Spinal cord (tissue), 10 donors: ENCODE data around the gene FAM120AOS. TPM values are rescaled to one million over a fixed set of nuclear protein-coding genes. Genes with fewer than 3 reads are reported as not detected.

ENCODE experiments used
- DNase-seq, 6 donors: peaks; one replicate each; pipeline versions ENCODE4 v3.0.0 to v3.0.0-alpha.2; 2013 to 2015; ENCODE audit warnings: low spot score in 6 of 6, low read depth in 4 of 6
- H3K27ac ChIP-seq: one replicate; pipeline ENCODE4 v1.5.1; 2013; ENCODE audit warnings: low read depth, low read length, control low read depth
- H3K27me3 ChIP-seq: one replicate; pipeline ENCODE4 v1.6.1; 2013; ENCODE audit warnings: low read length; ENCODE audit not compliant: control insufficient read depth, insufficient read depth
- H3K36me3 ChIP-seq: one replicate; pipeline ENCODE4 v1.6.1; 2013; ENCODE audit warnings: low read length; ENCODE audit not compliant: control insufficient read depth, insufficient read depth
- H3K4me1 ChIP-seq: one replicate; pipeline ENCODE4 v1.6.1; 2013; ENCODE audit warnings: low read length; ENCODE audit not compliant: control insufficient read depth, insufficient read depth
- H3K4me3 ChIP-seq: one replicate; pipeline ENCODE4 v1.5.1; 2013; ENCODE audit warnings: low read depth, low read length, control low read depth
- H3K9me3 ChIP-seq: one replicate; pipeline ENCODE4 v1.6.1; 2013; ENCODE audit warnings: low read length; ENCODE audit not compliant: control insufficient read depth, insufficient read depth
- whole genome bisulfite sequencing: methylation state at CpG from one replicate; pipeline ENCODE4 v1.1.5; 2013; ENCODE audit warnings: missing lambda C conversion rate; ENCODE audit not compliant: insufficient coverage; 5-methylcytosine and 5-hydroxymethylcytosine counted together
- polyA plus RNA-seq, 2 donors: library from polyadenylated mRNA; unstranded; fragments of 120-200 nt; gene quantifications; one replicate each; pipeline ENCODE4 v1.2.1, GENCODE V29; 2013; ENCODE audit not compliant: insufficient read length in 2 of 2
- small RNA-seq: library from RNA; depleted of rRNA; stranded (forward); fragments of <200 nt; gene quantifications from one replicate; pipeline ENCODE3, GENCODE V24; 2014; ENCODE audit warnings: low replicate concordance
- total RNA-seq, 2 donors: library from RNA; depleted of rRNA in 1 of 2; stranded (reverse); fragments of 120-200 nt in 1 of 2; fragments of >200 nt in 1 of 2; gene quantifications; one replicate each; pipeline versions ENCODE4 v1.2.3 to v1.2.4, GENCODE V29; 2013 to 2014
- donor health status: healthy.

FAM120AOS gene
- total and polyA plus RNA-seq, 4 donors, result 32.9 to 54.0 (median 50.1) TPM

DNA sequence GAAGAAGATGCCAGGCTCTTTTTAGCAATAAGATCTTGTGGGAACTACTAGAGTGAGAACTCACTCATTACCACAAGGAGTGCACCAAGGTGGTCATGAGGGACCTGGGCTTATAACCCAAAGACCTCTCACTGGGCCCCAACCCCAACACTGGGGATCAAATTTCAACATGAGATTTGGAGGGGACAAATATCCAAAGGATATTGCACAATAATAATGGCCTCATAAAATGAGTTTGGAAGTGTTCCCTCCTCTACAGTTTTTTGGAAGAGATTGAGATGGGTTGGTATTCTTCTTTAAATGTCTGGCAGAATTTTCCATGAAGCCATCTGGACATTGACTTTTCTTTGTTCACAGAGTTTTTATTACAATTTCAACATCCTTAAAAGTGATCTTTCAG is 39.9 kb downstream of the FAM120AOS start:
- Histone ChIP-seq H3K9me3 (peaks cover 3% of the 10 kb centered on the region), H3K4me1 (no peaks in the 10 kb centered on the region), H3K4me3 (no peak overlapping the region), H3K27ac (no peak overlapping the region), H3K27me3 (no peaks in the 10 kb centered on the region), H3K36me3 (no peaks in the 10 kb centered on the region)
- DNase-seq, result no peak

DNA sequence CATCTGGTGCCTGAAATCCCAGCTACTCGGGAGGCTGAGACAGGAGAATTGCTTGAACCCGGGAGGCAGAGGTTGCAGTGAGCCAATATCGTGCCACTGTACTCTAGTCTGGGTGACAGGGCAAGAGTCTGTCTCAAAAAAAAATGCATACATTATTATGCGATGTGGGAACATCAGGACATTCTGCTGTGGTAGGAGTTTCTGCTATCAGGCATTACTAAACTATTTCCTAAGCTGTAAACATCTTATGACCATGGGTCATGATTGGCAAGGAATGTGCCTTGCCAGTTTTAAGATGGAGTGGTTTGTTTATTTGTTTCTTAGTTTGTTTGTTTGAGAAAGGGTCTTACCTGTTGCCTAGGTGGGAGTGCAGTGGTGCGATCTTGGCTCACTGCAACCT is 47.0 kb downstream of the FAM120AOS start:
- no peaks in the 10 kb centered on the region for H3K9me3 ChIP-seq
- no peaks in the 10 kb centered on the region for H3K36me3 ChIP-seq
- no CpG with 5 or more reads among the region's 5 CpGs for WGBS
- DNase-seq, result no peak
- H3K4me1 ChIP-seq, result no peaks in the 10 kb centered on the region
- H3K27me3 ChIP-seq, result no peaks in the 10 kb centered on the region
- no peak overlapping the region for H3K4me3 ChIP-seq
- no peak overlapping the region for H3K27ac ChIP-seq

DNA sequence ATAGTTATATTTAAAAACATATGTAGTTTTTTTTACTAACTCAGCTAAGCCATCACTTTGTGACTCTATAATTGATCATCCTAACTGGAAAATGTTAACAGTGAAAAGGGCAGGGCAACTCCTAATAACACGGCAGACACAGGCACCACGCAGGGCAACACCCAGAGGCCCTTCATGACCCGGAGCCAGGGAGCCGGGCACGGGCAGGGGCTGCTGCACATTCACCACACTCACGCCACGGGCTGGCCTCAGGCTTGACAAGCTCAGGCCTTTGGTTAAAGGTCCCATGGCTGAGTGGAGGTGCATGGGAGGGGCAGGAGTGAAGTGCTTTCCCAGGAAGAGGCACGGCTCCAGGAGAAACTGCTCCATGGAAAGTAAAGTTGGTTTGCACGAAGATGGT is 54.9 kb downstream of the FAM120AOS start:
- H3K27ac ChIP-seq, result no peak overlapping the region
- WGBS, result 85% methylated on average over 9 of the region's 9 CpGs
- no peak overlapping the region for H3K4me3 ChIP-seq
- DNase-seq, result no peak
- H3K27me3 ChIP-seq, result no peaks in the 10 kb centered on the region
- H3K36me3 ChIP-seq, result no peaks in the 10 kb centered on the region
- H3K9me3 ChIP-seq, result no peaks in the 10 kb centered on the region
- H3K4me1 ChIP-seq, result no peaks in the 10 kb centered on the region

DNA sequence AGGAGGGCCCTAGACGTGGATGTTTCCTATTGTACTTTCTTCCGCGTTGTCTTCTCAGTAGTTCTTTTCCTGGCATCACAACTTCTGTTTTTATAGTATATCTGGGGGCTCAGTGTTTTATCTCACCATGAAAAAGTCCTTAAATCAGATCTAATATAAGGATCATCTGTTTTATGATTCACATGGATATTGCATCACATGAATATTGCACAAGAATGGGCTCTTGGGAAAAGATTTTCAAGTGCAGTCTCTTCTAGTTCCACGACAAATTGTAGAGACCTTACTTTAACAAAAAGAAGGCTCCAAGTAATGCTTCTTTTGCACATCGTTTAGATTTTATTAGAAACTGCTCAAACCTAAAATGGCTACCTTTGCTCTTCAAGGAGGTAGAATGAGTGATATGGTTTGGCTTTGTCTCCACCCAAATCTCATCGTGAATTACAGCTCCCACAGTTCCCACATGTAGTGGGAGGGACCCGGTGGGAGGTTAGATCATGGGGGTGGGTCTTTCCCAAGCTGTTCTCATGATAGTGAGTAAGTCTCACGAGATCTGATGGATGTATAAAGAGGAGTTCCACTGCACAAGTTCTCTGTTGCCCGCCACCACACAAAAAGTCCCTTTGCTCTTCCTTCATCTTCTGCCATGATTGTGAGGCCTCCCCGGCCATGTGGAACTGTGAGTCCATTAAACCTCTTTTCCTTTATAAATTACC is 55.6 kb downstream of the FAM120AOS start:
- WGBS, result no CpG with 5 or more reads among the region's 10 CpGs

More for the DNA sequence above, 55.6 kb downstream of the FAM120AOS start:
- Histone ChIP-seq H3K9me3 (no peaks in the 10 kb centered on the region), H3K27me3 (no peaks in the 10 kb centered on the region), H3K27ac (no peak overlapping the region), H3K4me3 (no peak overlapping the region), H3K36me3 (no peaks in the 10 kb centered on the region), H3K4me1 (no peaks in the 10 kb centered on the region)
- no peak for DNase-seq

Small RNA genes lying within 50 kb of the gene (small RNA-seq; reads per million reads assigned to genes)
- not detected for gene RF00019

Other genes starting within 250 kb of the FAM120AOS start
- gene FAM120A, start 1.9 kb downstream of the FAM120AOS start, total RNA-seq, result 10 to 100 TPM; 70.2 to 75.4 TPM
- gene FAM120A, start 1.9 kb downstream of the FAM120AOS start, polyA plus RNA-seq, result 10 to 100 TPM; 51.3 to 56.7 TPM
- gene PHF2, start 123.0 kb upstream of the FAM120AOS start, total RNA-seq, result 10 to 100 TPM; 23.3 to 32.0 TPM
- 10 to 100 TPM; 54.8 to 61.1 TPM for gene PHF2, start 123.0 kb upstream of the FAM120AOS start, polyA plus RNA-seq